ENCODE measurements around the gene TCF3.

The TCF3 gene

DNA sequence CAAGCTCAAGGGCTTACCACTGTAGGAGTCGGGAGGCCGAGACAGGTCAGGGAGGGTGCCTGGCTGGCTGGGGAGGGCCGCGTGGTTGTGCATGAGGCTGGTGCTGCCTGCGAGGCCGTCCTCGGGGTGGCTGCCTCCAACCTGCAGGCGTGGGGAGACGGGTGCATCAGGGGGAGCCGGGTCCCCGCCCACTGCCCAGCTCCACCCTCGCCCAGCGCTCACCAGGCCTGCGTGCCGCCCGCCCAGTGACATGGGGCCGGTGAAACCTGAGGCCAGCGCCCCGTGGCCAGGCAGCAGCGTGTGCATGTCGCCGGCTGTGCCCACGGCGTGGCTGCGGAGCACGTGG is 33.3 kb downstream of the TCF3 start:
- no peak overlapping the region for H3K4me3 ChIP-seq (ENCODE audit: insufficient read depth, low read length, poor library complexity, severe bottlenecking)
- 0 out of 2 replicates have a peak, but pooled peaks cover 5% of the 10 kb centered on the region for H3K79me2 ChIP-seq (ENCODE audit: insufficient read depth, low read length)
- H4K20me1 ChIP-seq (ENCODE audit: low read depth, low read length) = no peaks in the 10 kb centered on the region
- H2AFZ ChIP-seq (ENCODE audit: low read depth, low read length, severe bottlenecking) = no peak overlapping the region
- TF ChIP-seq, protein P1, sequence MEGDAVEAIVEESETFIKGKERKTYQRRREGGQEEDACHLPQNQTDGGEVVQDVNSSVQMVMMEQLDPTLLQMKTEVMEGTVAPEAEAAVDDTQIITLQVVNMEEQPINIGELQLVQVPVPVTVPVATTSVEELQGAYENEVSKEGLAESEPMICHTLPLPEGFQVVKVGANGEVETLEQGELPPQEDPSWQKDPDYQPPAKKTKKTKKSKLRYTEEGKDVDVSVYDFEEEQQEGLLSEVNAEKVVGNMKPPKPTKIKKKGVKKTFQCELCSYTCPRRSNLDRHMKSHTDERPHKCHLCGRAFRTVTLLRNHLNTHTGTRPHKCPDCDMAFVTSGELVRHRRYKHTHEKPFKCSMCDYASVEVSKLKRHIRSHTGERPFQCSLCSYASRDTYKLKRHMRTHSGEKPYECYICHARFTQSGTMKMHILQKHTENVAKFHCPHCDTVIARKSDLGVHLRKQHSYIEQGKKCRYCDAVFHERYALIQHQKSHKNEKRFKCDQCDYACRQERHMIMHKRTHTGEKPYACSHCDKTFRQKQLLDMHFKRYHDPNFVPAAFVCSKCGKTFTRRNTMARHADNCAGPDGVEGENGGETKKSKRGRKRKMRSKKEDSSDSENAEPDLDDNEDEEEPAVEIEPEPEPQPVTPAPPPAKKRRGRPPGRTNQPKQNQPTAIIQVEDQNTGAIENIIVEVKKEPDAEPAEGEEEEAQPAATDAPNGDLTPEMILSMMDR (IDR thresholded peaks at IDR 0.05; ENCODE audit: insufficient read depth, low read length, poor library complexity, severe bottlenecking) = no peak
- no peak for TF ChIP-seq EZH2phosphoT487 (conservative IDR thresholded peaks at IDR 0.05; ENCODE audit: low read length)
- no peaks in the 10 kb centered on the region for H3K9me3 ChIP-seq (ENCODE audit: insufficient read depth, low read length)
- no peaks in the 10 kb centered on the region for H3K9me2 ChIP-seq (replicated peaks; ENCODE audit: insufficient read depth, low read length)
- no peak overlapping the region for H3K4me2 ChIP-seq (ENCODE audit: low read depth, low read length, poor library complexity, severe bottlenecking)
- peaks cover 6% of the 10 kb centered on the region; the same call in 1 of the 2 replicates for H3F3A ChIP-seq (ENCODE audit: insufficient read depth)
- H3K9ac ChIP-seq (ENCODE audit: low read length) = no peak overlapping the region
- no peaks in the 10 kb centered on the region for H3K27me3 ChIP-seq (ENCODE audit: low read length)
- peaks cover 15% of the 10 kb centered on the region; the same call in 1 of the 2 replicates for H3K36me3 ChIP-seq (ENCODE audit: low read length)
- no peak overlapping the region for H3K27ac ChIP-seq (ENCODE audit: low read depth, low read length)

GRCh38 chr19:1618157-1619093 is 34.0 kb downstream of the TCF3 start:
- Histone ChIP-seq H3K4me3 (ENCODE audit: insufficient read depth, low read length, poor library complexity, severe bottlenecking) (no peak overlapping the region), H3K4me2 (ENCODE audit: low read depth, low read length, poor library complexity, severe bottlenecking) (no peak overlapping the region), H4K20me1 (ENCODE audit: low read depth, low read length) (no peaks in the 10 kb centered on the region), H3K9me2 (replicated peaks; ENCODE audit: insufficient read depth, low read length) (no peaks in the 10 kb centered on the region), H2AFZ (ENCODE audit: low read depth, low read length, severe bottlenecking) (no peak overlapping the region), H3K27ac (ENCODE audit: low read depth, low read length) (no peak overlapping the region), H3K27me3 (ENCODE audit: low read length) (no peaks in the 10 kb centered on the region), H3K36me3 (ENCODE audit: low read length) (peaks cover 11% of the 10 kb centered on the region; the same call in 1 of the 2 replicates), H3F3A (ENCODE audit: insufficient read depth) (peaks cover 6% of the 10 kb centered on the region; the same call in 1 of the 2 replicates), H3K9ac (ENCODE audit: low read length) (no peak overlapping the region), H3K79me2 (ENCODE audit: insufficient read depth, low read length) (no peaks in the 10 kb centered on the region), H3K9me3 (ENCODE audit: insufficient read depth, low read length) (no peaks in the 10 kb centered on the region)
- no peak for TF ChIP-seq EZH2phosphoT487 (conservative IDR thresholded peaks at IDR 0.05; ENCODE audit: low read length)
- TF ChIP-seq, protein P1 (IDR thresholded peaks at IDR 0.05; ENCODE audit: insufficient read depth, low read length, poor library complexity, severe bottlenecking) = peak; percentile 16

DNA sequence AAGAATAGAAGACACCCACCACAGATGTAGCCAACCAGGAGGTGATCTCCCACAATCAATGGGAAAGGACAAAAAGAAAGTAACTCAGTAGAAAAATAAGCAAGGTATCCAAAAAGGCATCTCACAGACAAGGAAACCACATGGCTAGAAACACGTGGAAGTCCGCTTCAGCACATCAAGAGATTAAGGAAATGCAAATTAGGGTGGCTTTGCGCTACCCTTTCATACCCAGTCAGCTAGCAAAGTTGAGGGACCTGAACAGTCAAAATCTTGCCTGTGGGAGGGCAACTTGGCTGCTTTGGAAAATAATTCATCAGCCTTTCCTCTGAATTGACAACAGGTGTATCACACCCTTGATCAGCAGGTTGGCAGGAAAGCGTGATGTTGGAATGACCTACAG is 35.5 kb downstream of the TCF3 start:
- H3K36me3 ChIP-seq (ENCODE audit: low read length) = peaks cover 11% of the 10 kb centered on the region; the same call in 1 of the 2 replicates
- no peak for TF ChIP-seq EZH2phosphoT487 (conservative IDR thresholded peaks at IDR 0.05; ENCODE audit: low read length)
- TF ChIP-seq, protein P1 (IDR thresholded peaks at IDR 0.05; ENCODE audit: insufficient read depth, low read length, poor library complexity, severe bottlenecking) = no peak
- H4K20me1 ChIP-seq (ENCODE audit: low read depth, low read length) = no peaks in the 10 kb centered on the region

More for the DNA sequence above, 35.5 kb downstream of the TCF3 start:
- no peak overlapping the region for H2AFZ ChIP-seq (ENCODE audit: low read depth, low read length, severe bottlenecking)
- H3K79me2 ChIP-seq (ENCODE audit: insufficient read depth, low read length) = no peaks in the 10 kb centered on the region
- peaks cover 6% of the 10 kb centered on the region; the same call in 1 of the 2 replicates for H3F3A ChIP-seq (ENCODE audit: insufficient read depth)
- no peak overlapping the region for H3K4me2 ChIP-seq (ENCODE audit: low read depth, low read length, poor library complexity, severe bottlenecking)
- no peaks in the 10 kb centered on the region for H3K9me3 ChIP-seq (ENCODE audit: insufficient read depth, low read length)
- H3K4me3 ChIP-seq (ENCODE audit: insufficient read depth, low read length, poor library complexity, severe bottlenecking) = no peak overlapping the region
- H3K27ac ChIP-seq (ENCODE audit: low read depth, low read length) = no peak overlapping the region
- no peaks in the 10 kb centered on the region for H3K9me2 ChIP-seq (replicated peaks; ENCODE audit: insufficient read depth, low read length)
- no peak overlapping the region for H3K9ac ChIP-seq (ENCODE audit: low read length)
- H3K27me3 ChIP-seq (ENCODE audit: low read length) = no peaks in the 10 kb centered on the region
